ENCODE data around the gene PAAF1. TPM values are rescaled to one million over a fixed set of nuclear protein-coding genes. Genes with fewer than 3 reads are reported as not detected.

Gene PAAF1
- total and polyA plus RNA-seq, 3 donors from 2014 or later = 44.0 to 65.5 (median 47.6) TPM

DNA sequence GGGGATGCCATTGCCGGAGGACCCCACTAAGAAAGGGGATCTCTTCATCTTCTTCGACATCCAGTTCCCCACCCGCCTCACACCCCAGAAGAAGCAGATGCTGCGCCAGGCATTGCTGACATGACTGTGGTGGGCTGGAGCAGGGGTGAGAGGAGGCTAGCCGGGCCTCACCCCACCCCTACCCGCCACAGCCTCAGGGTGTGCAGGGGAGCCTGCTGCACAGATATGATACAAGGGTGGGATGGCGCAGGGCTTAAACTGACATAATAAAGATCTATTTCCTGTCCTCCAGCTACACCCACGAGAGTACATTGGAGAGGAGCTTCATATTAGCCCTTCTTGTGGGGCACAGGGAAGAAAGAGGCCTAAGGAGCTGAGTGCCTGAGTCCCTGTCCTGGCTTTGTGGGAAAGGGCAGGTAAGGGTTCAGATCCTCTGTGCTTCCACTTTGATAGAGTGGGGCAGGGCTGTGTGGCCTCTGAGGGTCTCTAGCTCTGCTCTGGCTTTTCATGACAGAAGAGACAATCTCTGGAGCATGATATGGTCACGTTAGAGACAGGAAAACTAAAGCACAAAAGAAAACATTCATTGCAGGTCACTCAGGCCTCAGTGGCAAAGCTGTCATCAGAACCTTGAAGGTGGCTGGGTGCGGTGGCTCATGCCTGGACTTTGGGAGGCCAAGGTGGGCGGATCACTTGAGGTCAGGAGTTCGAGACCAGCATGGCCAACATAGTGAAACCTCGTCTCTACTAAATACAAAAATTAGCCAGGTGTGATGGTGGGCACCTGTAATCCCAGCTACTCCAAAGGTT, 93.4 kb downstream of the PAAF1 start:
- DNase-seq = no peak
- Histone ChIP-seq H3K27ac (no peak overlapping the region), H3K36me3 (ENCODE audit: low read depth, missing control alignments) (no peaks in the 10 kb centered on the region), H3K27me3 (no peaks in the 10 kb centered on the region), H3K4me3 (no peak overlapping the region), H3K9me3 (no peaks in the 10 kb centered on the region), H3K4me1 (no peaks in the 10 kb centered on the region)
- TF ChIP-seq, protein P1, sequence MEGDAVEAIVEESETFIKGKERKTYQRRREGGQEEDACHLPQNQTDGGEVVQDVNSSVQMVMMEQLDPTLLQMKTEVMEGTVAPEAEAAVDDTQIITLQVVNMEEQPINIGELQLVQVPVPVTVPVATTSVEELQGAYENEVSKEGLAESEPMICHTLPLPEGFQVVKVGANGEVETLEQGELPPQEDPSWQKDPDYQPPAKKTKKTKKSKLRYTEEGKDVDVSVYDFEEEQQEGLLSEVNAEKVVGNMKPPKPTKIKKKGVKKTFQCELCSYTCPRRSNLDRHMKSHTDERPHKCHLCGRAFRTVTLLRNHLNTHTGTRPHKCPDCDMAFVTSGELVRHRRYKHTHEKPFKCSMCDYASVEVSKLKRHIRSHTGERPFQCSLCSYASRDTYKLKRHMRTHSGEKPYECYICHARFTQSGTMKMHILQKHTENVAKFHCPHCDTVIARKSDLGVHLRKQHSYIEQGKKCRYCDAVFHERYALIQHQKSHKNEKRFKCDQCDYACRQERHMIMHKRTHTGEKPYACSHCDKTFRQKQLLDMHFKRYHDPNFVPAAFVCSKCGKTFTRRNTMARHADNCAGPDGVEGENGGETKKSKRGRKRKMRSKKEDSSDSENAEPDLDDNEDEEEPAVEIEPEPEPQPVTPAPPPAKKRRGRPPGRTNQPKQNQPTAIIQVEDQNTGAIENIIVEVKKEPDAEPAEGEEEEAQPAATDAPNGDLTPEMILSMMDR (IDR thresholded peaks at IDR 0.05) = no peak
- TF ChIP-seq POLR2A (IDR thresholded peaks at IDR 0.05) = no peak
- WGBS, 2 donors = 84% methylated on average over 13 of the region's 13 CpGs
- intact Hi-C loops (cut with DNase I; ENCODE audit: low total_unique reads) = no loop called here

DNA sequence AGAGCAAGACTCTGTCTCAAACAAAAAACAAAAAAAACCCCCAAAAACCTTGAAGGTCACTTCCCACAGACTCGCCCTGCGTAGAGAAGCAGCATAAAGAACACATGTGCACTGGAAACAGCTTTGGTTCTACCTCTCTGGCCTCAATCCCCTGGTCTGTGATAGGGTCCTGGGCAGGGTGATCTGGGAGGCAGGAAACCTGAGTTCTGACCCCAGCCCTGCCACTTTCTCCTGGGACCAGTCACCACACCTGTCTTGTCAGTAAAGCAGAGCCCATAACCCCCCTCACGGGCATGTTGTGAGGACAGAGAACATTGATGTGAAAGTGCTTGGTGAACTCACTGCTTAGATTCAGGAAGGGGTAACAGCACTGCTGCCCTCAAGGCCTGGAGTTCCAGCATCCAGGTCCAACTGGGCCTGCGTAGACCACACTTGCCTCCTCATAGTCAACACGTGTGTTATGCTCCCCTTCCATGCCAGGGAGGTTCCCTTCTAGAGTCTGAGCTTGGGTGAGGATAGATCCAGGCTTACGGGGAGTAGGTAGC, 94.4 kb downstream of the PAAF1 start:
- TF ChIP-seq POLR2A (IDR thresholded peaks at IDR 0.05) = no peak
- TF ChIP-seq, protein P1 (IDR thresholded peaks at IDR 0.05) = no peak
- Histone ChIP-seq H3K9me3 (no peaks in the 10 kb centered on the region), H3K27ac (no peak overlapping the region), H3K4me1 (no peaks in the 10 kb centered on the region), H3K36me3 (ENCODE audit: low read depth, missing control alignments) (no peaks in the 10 kb centered on the region), H3K4me3 (no peak overlapping the region), H3K27me3 (no peaks in the 10 kb centered on the region)
- no peak for DNase-seq
- intact Hi-C loops (cut with DNase I; ENCODE audit: low total_unique reads) = no loop called here
- 78 to 85% methylated on average over 6 of the region's 6 CpGs for WGBS, 2 donors

DNA sequence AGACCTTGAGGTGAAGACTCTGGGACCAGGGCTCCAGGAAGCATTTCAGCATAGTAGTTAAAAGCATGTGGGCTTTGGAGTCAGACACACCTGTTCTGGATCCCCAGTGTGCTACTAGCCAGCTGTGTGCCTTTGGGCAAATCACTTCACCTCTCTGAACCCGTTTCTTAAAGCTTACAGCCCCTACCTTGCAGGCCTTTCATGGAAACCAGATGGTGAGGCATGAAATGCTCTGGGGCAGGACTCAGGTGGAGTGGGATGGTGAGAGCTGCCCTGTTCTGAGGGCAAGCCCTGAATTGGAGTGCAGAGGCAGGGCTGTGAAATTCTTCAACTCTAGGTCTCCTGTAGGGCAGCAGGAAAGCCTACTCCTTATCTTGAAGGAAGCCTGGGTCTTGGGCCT, 95.4 kb downstream of the PAAF1 start:
- TF ChIP-seq, protein P1 (IDR thresholded peaks at IDR 0.05) = no peak
- no peak for TF ChIP-seq POLR2A (IDR thresholded peaks at IDR 0.05)
- intact Hi-C loops (cut with DNase I; ENCODE audit: low total_unique reads) = no loop called here

GRCh38 chr11:73972620-73973449, 96.0 kb downstream of the PAAF1 start:
- 88 to 93% methylated on average over 5 to 11 of the region's 11 CpGs for WGBS, 2 donors
- no peak for DNase-seq
- Histone ChIP-seq H3K27ac (no peak overlapping the region), H3K4me3 (no peak overlapping the region), H3K27me3 (no peaks in the 10 kb centered on the region), H3K9me3 (no peaks in the 10 kb centered on the region), H3K36me3 (ENCODE audit: low read depth, missing control alignments) (no peaks in the 10 kb centered on the region), H3K4me1 (no peaks in the 10 kb centered on the region)
- TF ChIP-seq, protein P1 (IDR thresholded peaks at IDR 0.05) = no peak
- TF ChIP-seq POLR2A (IDR thresholded peaks at IDR 0.05) = no peak
- intact Hi-C loops (cut with DNase I; ENCODE audit: low total_unique reads) = no loop called here

More for the DNA sequence above, 95.4 kb downstream of the PAAF1 start:
- Histone ChIP-seq H3K4me1 (no peaks in the 10 kb centered on the region), H3K9me3 (no peaks in the 10 kb centered on the region), H3K27ac (no peak overlapping the region), H3K27me3 (no peaks in the 10 kb centered on the region), H3K36me3 (ENCODE audit: low read depth, missing control alignments) (no peaks in the 10 kb centered on the region), H3K4me3 (no peak overlapping the region)
- WGBS, 2 donors = 91 to 92% methylated on average over 1 of the region's 1 CpG
- no peak for DNase-seq

Measured in testis (tissue), 3 donors.